MM.1S (cell line): ENCODE measurements around the gene PDE1C.

Experiments
- EZH2phosphoT487 ChIP-seq: fragments of 300-600 bp; sonication (generic); IDR thresholded peaks from 2 replicates; pipeline ENCODE4 v1.6.1; 2018; ENCODE audit warnings: antibody characterized with exemption, low read length
- TF ChIP-seq, protein P1 (sequence below): fragments of 300-600 bp; sonication (generic); IDR thresholded peaks from 2 replicates; pipeline ENCODE4 v1.5.1; 2016; ENCODE audit warnings: antibody characterized with exemption, low read length, mixed read lengths

DNA sequence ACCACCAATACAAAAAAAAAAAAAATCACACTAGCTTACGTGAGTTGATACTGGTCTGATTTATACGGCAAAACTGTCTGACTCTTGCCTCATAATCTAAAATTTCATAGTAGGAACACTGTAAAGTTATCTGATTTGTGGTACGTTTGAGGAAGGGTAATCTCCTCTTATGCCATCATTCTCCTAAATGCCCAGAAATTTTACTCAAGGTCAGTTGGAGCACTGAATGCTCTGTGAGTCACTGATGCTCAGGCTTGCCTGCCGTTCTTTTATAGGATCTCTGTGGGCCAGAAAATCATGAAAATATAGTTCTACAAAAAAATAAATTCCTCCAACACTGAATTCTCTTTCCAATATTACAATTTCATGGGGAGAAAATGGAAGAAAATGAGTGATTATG is 135.7 kb downstream of the PDE1C start:
- TF ChIP-seq, protein P1, sequence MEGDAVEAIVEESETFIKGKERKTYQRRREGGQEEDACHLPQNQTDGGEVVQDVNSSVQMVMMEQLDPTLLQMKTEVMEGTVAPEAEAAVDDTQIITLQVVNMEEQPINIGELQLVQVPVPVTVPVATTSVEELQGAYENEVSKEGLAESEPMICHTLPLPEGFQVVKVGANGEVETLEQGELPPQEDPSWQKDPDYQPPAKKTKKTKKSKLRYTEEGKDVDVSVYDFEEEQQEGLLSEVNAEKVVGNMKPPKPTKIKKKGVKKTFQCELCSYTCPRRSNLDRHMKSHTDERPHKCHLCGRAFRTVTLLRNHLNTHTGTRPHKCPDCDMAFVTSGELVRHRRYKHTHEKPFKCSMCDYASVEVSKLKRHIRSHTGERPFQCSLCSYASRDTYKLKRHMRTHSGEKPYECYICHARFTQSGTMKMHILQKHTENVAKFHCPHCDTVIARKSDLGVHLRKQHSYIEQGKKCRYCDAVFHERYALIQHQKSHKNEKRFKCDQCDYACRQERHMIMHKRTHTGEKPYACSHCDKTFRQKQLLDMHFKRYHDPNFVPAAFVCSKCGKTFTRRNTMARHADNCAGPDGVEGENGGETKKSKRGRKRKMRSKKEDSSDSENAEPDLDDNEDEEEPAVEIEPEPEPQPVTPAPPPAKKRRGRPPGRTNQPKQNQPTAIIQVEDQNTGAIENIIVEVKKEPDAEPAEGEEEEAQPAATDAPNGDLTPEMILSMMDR = no peak
- no peak for TF ChIP-seq EZH2phosphoT487
